Colonic mucosa (tissue), 4 donors: ENCODE results near the gene PI4K2B. TPM values are rescaled to one million over a fixed set of nuclear protein-coding genes. Genes with fewer than 3 reads are reported as not detected.

Experiments
- DNase-seq: peaks from one replicate; pipeline ENCODE4 v3.0.0-alpha.2; 2020
- H3K27ac ChIP-seq: fragments of 200-600 bp; one replicate; pipeline ENCODE4 v1.8.0; 2021
- H3K27me3 ChIP-seq: fragments of 200-600 bp; one replicate; pipeline ENCODE4 v1.8.0; 2021
- H3K36me3 ChIP-seq: fragments of 200-600 bp; one replicate; pipeline ENCODE4 v1.8.0; 2021
- H3K4me1 ChIP-seq: fragments of 200-600 bp; one replicate; pipeline ENCODE4 v1.8.0; 2021; ENCODE audit warnings: mild to moderate bottlenecking
- H3K4me3 ChIP-seq: fragments of 200-600 bp; one replicate; pipeline ENCODE4 v1.8.0; 2021
- H3K9ac ChIP-seq, 2 donors: one replicate each; pipeline ENCODE4 v1.7.0; 2013; ENCODE audit warnings: control low read depth in 2 of 2, low read depth in 2 of 2, low read length in 2 of 2
- H3K9me3 ChIP-seq: fragments of 200-600 bp; one replicate; pipeline ENCODE4 v1.8.0; 2021
- intact Hi-C: fragments of 100-400 bp; cut with DNase I; formaldehyde crosslinking; loops from one replicate; pipeline ENCODE4 v1.14.1; 2022
- total RNA-seq, 2 donors: library from RNA; stranded (reverse); fragmentation: NEBNext Ultra II Directional in 1 of 2; extraction: Animal tissue kit (Norgen Biotek cat#: 25700) in 1 of 2; gene quantifications; one replicate each; pipeline ENCODE4 v1.2.1, GENCODE V29; 2021
- TF ChIP-seq, protein P1 (sequence below): fragments of 200-600 bp; IDR thresholded peaks from one replicate; pipeline ENCODE4 v1.8.0; 2022; ENCODE audit warnings: antibody characterized with exemption, mild to moderate bottlenecking
- donor health status: healthy.
- donor health status: DM: no; HTN: no; CAD: no.
- donor health status: DM: no; HTN: no; CAD: no.

PI4K2B gene
- total RNA-seq = 10 to 100 TPM; 26.3 to 27.9 TPM

DNA sequence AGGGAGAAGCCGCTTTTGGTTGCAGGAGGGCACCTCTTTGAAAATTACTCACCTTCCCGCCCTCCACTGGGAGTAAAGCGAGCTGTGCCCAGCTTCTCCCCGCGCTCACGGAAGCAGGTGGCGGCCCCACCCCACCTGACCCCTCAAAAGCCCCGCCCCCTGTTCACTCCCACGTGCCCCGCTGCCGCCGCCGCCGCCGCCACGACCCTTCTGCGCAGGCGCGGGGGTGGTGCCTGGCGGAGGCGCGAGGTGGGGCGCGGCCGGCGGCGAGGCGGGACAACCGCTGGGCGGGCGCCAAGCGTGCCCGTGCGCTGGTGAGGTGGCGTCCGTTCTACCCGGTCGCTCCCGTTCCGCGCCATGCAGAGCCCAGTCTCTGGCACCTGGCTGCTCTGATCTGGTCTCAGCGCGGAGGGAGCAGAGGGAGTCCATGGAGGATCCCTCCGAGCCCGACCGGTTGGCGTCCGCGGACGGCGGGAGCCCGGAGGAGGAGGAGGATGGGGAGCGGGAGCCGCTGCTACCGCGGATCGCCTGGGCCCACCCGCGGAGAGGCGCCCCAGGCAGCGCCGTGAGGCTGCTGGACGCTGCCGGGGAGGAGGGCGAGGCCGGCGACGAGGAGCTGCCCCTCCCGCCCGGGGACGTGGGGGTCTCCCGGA lies at the start of gene PI4K2B:
Gene PI4K2B, plus strand, starts transcription at position 297 of the 653 bp plus-strand sequence. Its CDS starts 131 bp downstream, at position 428.
- H3K27ac ChIP-seq = peak within 1 kb of the TSS; percentile 98
- intact Hi-C loops = loop anchor here (5.0 to 10.0 kb wide), 2 partner anchors 57 to 81 kb away; partner anchors contain the start of gene ZCCHC4
- H3K4me1 ChIP-seq = no peaks in the 10 kb centered on the region
- DNase-seq = peak; percentile 92
- TF ChIP-seq, protein P1, sequence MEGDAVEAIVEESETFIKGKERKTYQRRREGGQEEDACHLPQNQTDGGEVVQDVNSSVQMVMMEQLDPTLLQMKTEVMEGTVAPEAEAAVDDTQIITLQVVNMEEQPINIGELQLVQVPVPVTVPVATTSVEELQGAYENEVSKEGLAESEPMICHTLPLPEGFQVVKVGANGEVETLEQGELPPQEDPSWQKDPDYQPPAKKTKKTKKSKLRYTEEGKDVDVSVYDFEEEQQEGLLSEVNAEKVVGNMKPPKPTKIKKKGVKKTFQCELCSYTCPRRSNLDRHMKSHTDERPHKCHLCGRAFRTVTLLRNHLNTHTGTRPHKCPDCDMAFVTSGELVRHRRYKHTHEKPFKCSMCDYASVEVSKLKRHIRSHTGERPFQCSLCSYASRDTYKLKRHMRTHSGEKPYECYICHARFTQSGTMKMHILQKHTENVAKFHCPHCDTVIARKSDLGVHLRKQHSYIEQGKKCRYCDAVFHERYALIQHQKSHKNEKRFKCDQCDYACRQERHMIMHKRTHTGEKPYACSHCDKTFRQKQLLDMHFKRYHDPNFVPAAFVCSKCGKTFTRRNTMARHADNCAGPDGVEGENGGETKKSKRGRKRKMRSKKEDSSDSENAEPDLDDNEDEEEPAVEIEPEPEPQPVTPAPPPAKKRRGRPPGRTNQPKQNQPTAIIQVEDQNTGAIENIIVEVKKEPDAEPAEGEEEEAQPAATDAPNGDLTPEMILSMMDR = no peak
- H3K4me3 ChIP-seq = peak within 1 kb of the TSS; percentile 97
- H3K36me3 ChIP-seq = no peaks in the 10 kb centered on the region
- no peaks in the 10 kb centered on the region for H3K27me3 ChIP-seq
- H3K9me3 ChIP-seq = no peaks in the 10 kb centered on the region
- H3K9ac ChIP-seq = peak within 1 kb of the TSS; percentile 94 to 100

- Histone ChIP-seq H3K9ac (no peak overlapping the region), H3K4me3 (no peak overlapping the region), H3K9me3 (no peaks in the 10 kb centered on the region), H3K36me3 (no peaks in the 10 kb centered on the region), H3K27me3 (no peaks in the 10 kb centered on the region), H3K4me1 (no peaks in the 10 kb centered on the region), H3K27ac (no peak overlapping the region)
- intact Hi-C loops = no loop called here
- TF ChIP-seq, protein P1 = no peak
- no peak for DNase-seq
Observed at GRCh38 chr4:25184056-25184455, 49.8 kb upstream of the PI4K2B start.

DNA sequence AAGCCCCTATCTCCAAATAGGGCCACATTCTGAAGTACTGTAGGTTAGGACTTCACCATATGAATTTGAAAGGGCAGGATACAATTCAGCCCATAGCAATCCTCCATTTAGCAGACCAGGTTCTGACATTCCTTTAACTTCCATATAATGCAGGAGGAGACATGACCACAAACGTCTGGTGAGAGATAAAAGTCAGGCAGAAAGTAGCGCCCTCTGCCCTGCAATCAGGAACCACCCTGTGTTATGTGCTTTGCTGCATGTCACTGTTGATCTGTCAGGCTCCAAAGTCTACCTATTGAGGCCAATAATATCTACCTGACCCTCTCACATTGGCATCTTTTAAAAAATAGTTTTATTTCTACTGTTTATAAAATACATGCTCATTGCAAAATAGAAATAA lies 43.4 kb upstream of the PI4K2B start:
- no peaks in the 10 kb centered on the region for H3K9me3 ChIP-seq
- TF ChIP-seq, protein P1 = no peak
- H3K27me3 ChIP-seq = no peaks in the 10 kb centered on the region
- no peak overlapping the region for H3K4me3 ChIP-seq
- H3K36me3 ChIP-seq = no peaks in the 10 kb centered on the region
- H3K9ac ChIP-seq = peak overlapping the region in 1 of 2 donors; percentile 24
- DNase-seq = no peak
- no peak overlapping the region for H3K27ac ChIP-seq
- H3K4me1 ChIP-seq = no peaks in the 10 kb centered on the region
- intact Hi-C loops = no loop called here

- H3K4me3 ChIP-seq = no peak overlapping the region
Observed at GRCh38 chr4:25198713-25199112, 35.1 kb upstream of the PI4K2B start.

DNA sequence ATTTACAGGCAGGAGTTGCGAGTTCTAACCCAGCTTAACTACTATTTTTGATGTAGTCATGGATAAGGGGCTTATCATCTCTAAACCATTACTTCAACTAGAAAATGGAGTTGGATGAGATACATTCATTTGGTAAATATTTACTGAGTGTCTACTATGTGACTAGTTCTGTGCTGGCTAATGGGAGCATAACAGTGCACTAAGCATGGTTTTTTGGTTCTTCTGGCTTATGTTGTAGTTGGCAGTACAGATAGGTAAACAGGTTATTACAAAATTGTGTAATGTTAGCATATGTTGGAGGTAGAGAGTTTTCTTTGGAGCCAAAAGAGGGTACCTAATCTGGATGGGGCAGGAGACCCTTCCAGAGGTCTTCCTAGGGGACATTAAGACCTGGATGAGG lies 25.8 kb upstream of the PI4K2B start:
- Histone ChIP-seq H3K9me3 (no peaks in the 10 kb centered on the region), H3K4me1 (no peaks in the 10 kb centered on the region), H3K4me3 (no peak overlapping the region), H3K27me3 (no peaks in the 10 kb centered on the region), H3K36me3 (no peaks in the 10 kb centered on the region), H3K27ac (no peak overlapping the region), H3K9ac (no peak overlapping the region)
- intact Hi-C loops = no loop called here
- no peak for DNase-seq
- TF ChIP-seq, protein P1 = no peak

More at GRCh38 chr4:25198713-25199112, 35.1 kb upstream of the PI4K2B start:
- TF ChIP-seq, protein P1 = no peak
- Histone ChIP-seq H3K9me3 (no peaks in the 10 kb centered on the region), H3K27ac (no peak overlapping the region), H3K4me1 (no peaks in the 10 kb centered on the region), H3K9ac (no peak overlapping the region), H3K36me3 (no peaks in the 10 kb centered on the region), H3K27me3 (no peaks in the 10 kb centered on the region)
- DNase-seq = no peak
- intact Hi-C loops = no loop called here
